GM12878 (cell line): ENCODE measurements around the gene CPSF4L. TPM values are rescaled to one million over a fixed set of nuclear protein-coding genes. Genes with fewer than 3 reads are reported as not detected.

Experiments
- ATAC-seq: fragments of 200-7000 bp; cut with Tn5 transposase; 3 replicates; pipeline ENCODE4 v1.9.1; 2020; ENCODE audit warnings: mild to moderate bottlenecking, moderate library complexity
- BruUV-seq: library from RNA; stranded (reverse); fragments of 400-500 nt; replicated peaks from 2 replicates; lab custom pipeline; 2021; lab: Mats Ljungman, UMichigan
- CTCF ChIA-PET: fragments of 300-600 bp; sonication (Branson Sonifier 250); formaldehyde crosslinking; extraction: SDS; loops from one replicate; lab custom pipeline; 2021; ENCODE audit warnings: inconsistent platforms; lab: Yijun Ruan, JAX
- POLR2A ChIA-PET: fragments of 350-600 bp; formaldehyde crosslinking; extraction: SDS; loops from one replicate; lab custom pipeline; 2021; ENCODE audit warnings: inconsistent platforms; lab: Charles Lee
- RAD21 ChIA-PET: fragments of 300-600 bp; sonication (Branson Sonifier 250); formaldehyde crosslinking; loops from one replicate; lab custom pipeline; 2023; ENCODE audit warnings: antibody characterized with exemption; ENCODE audit not compliant: unreplicated experiment; lab: Charles Lee
- SMC1A ChIA-PET: fragments of 300-600 bp; sonication (Branson Sonifier 250); formaldehyde crosslinking; loops from one replicate; lab custom pipeline; 2023; ENCODE audit not compliant: unreplicated experiment, uncharacterized antibody; lab: Charles Lee
- DNase-seq: peaks from one replicate; pipeline ENCODE4 v3.0.0-alpha.2; 2011; ENCODE audit warnings: low read depth, low spot score
- FAIRE-seq: peaks from 3 replicates; lab custom pipeline; 2011; peaks lifted over from hg19 to GRCh38; lab: Jason Lieb, UNC
- H2AFZ ChIP-seq: 2 replicates; pipeline ENCODE4 v1.6.0; 2011; ENCODE audit warnings: low read depth, low read length, control low read depth; ENCODE audit not compliant: control insufficient read depth
- H3K27ac ChIP-seq: 2 replicates; pipeline ENCODE4 v1.5.1; 2011; ENCODE audit warnings: control low read depth; ENCODE audit not compliant: control insufficient read depth, insufficient read depth
- H3K27me3 ChIP-seq, 2 experiments: replicated peaks in 1 of 2; 2 replicates each; pipeline versions ENCODE4 v1.6.0 to v1.6.1; 2011; ENCODE audit warnings: low read length in 1 of 2; ENCODE audit not compliant: control insufficient read depth in 2 of 2, insufficient read depth in 2 of 2
- H3K36me3 ChIP-seq, 2 experiments: 2 replicates each; pipeline ENCODE4 v1.5.1; 2011; ENCODE audit warnings: low read length in 1 of 2; ENCODE audit not compliant: control insufficient read depth in 2 of 2, insufficient read depth in 2 of 2
- H3K4me1 ChIP-seq: 2 replicates; pipeline ENCODE4 v1.6.1; 2011; ENCODE audit warnings: mild to moderate bottlenecking, low read length, moderate library complexity, mixed read lengths; ENCODE audit not compliant: control insufficient read depth, insufficient read depth
- H3K4me2 ChIP-seq: 2 replicates; pipeline ENCODE4 v1.6.0; 2011; ENCODE audit warnings: control low read depth; ENCODE audit not compliant: control insufficient read depth, insufficient read depth
- H3K4me3 ChIP-seq: fragments of 200-600 bp; sonication (generic); 2 replicates; pipeline ENCODE4 v1.5.1; 2016
- H3K79me2 ChIP-seq: 2 replicates; pipeline ENCODE4 v1.6.0; 2011; ENCODE audit warnings: low read length; ENCODE audit not compliant: control insufficient read depth, insufficient read depth
- H3K9ac ChIP-seq: 2 replicates; pipeline ENCODE4 v1.8.0; 2011; ENCODE audit warnings: low read length, control low read depth, mixed read lengths; ENCODE audit not compliant: control insufficient read depth, insufficient read depth
- H3K9me3 ChIP-seq: replicated peaks from 3 replicates; pipeline ENCODE4 v1.5.1; 2011; ENCODE audit warnings: mild to moderate bottlenecking, low read length; ENCODE audit not compliant: control insufficient read depth, insufficient read depth
- H4K20me1 ChIP-seq: 2 replicates; pipeline ENCODE4 v1.6.0; 2011; ENCODE audit not compliant: control insufficient read depth, insufficient read depth
- BCLAF1 ChIP-seq: fragments of 450-650 bp; IDR thresholded peaks from 2 replicates; pipeline ENCODE4 v1.6.1; 2017; ENCODE audit warnings: antibody characterized with exemption, mild to moderate bottlenecking, moderate library complexity
- CREM ChIP-seq: IDR thresholded peaks from 2 replicates; pipeline ENCODE4 v1.6.1; 2014; ENCODE audit warnings: antibody characterized with exemption, low read depth
- HDAC2 ChIP-seq: fragments of 200-600 bp; sonication (generic); IDR thresholded peaks from 2 replicates; pipeline ENCODE4 v1.6.1; 2017
- MLLT1 ChIP-seq: fragments of 450-650 bp; IDR thresholded peaks from 2 replicates; pipeline ENCODE4 v1.6.1; 2016; ENCODE audit warnings: mild to moderate bottlenecking
- POLR2A ChIP-seq: IDR thresholded peaks from 2 replicates; pipeline ENCODE4 v1.6.1; 2011; ENCODE audit warnings: low read depth, mild to moderate bottlenecking, low read length
- TARDBP ChIP-seq: IDR thresholded peaks from 2 replicates; pipeline ENCODE4 v1.6.1; 2016; ENCODE audit warnings: borderline replicate concordance
- WGBS: methylation state at CpG from one replicate; pipeline ENCODE4 v1.1.6; 2016; ENCODE audit warnings: low lambda C conversion rate; ENCODE audit not compliant: insufficient replicate concordance, insufficient coverage; ENCODE audit errors: missing lambda C conversion rate; 5-methylcytosine and 5-hydroxymethylcytosine counted together
- in situ Hi-C: fragments of 300-500 bp; cut with MboI; formaldehyde crosslinking; loops from 9 replicates; pipeline ENCODE4 v1.14.3; 2018; ENCODE audit warnings: mixed read lengths
- intact Hi-C: fragments of 100-400 bp; cut with micrococcal nuclease; formaldehyde crosslinking; loops from one replicate; pipeline ENCODE4 v1.14.2; 2022; ENCODE audit not compliant: unreplicated experiment
- polyA plus RNA-seq, 11 experiments: library from polyadenylated mRNA; depleted of rRNA in 4 of 11; unstranded in 6 of 11; stranded (reverse) in 5 of 11; fragments of >200 nt; fragmentation: Nextera tagmentation in 4 of 11; fragmentation: Illumina TruSeq in 1 of 11; extraction: Ambion mirVana in 4 of 11; extraction: Trizol in 1 of 11; gene quantifications; 1 replicate in 1 of 11; 2 replicates in 10 of 11; pipeline versions ENCODE4 v1.2.1 to v1.2.3, GENCODE V29; 2011 to 2016; ENCODE audit warnings: inconsistent platforms in 2 of 11, missing spikeins in 2 of 11, low read depth in 1 of 11
- total RNA-seq, 4 experiments: library from RNA; depleted of rRNA in 3 of 4; stranded (reverse); fragments of >200 nt in 3 of 4; fragmentation: Illumina TruSeq in 1 of 4; extraction: Trizol in 1 of 4; gene quantifications; 2 replicates each; pipeline versions ENCODE4 v1.2.1 to v1.2.3, GENCODE V29; 2013 to 2021

The CPSF4L gene
- total and polyA plus RNA-seq, 10 of the 15 experiments (the other 5 are each of a cell fraction or from before 2014, with no cell fraction given), result not detected

GRCh38 chr17:73209436-73209835 lies 52.2 kb downstream of the CPSF4L start:
- Histone ChIP-seq H3K4me3 (no peak overlapping the region), H2AFZ (no peak overlapping the region), H4K20me1 (no peaks in the 10 kb centered on the region; the same call in 1 of the 2 replicates), H3K9me3 (no peaks in the 10 kb centered on the region)
- TF ChIP-seq MLLT1, result no peak
- TF ChIP-seq CREM, result no peak
- 0 out of 2 replicates have a peak, but pooled peaks have one; percentile 25 for TF ChIP-seq POLR2A
- no peak for TF ChIP-seq BCLAF1
- TF ChIP-seq TARDBP, result no peak
- TF ChIP-seq HDAC2, result no peak
- TF ChIP-seq, all 136 proteins: peak for 1
- Histone ChIP-seq H3K36me3 (peaks cover 16 to 29% of the 10 kb centered on the region in 2 experiments), H3K9ac (no peak overlapping the region), H3K4me1 (peaks cover 4% of the 10 kb centered on the region; the same call in 1 of the 2 replicates), H3K4me2 (no peak overlapping the region), H3K27ac (no peak overlapping the region), H3K79me2 (no peaks in the 10 kb centered on the region; the same call in none of the 2 replicates), H3K27me3 (no peaks in the 10 kb centered on the region)
- ChIA-PET POLR2A (interaction anchor here (0.6 kb wide), 1 partner anchor 278 kb away, joined by 3 read pairs; no protein-coding TSS in a partner anchor), RAD21 (no interaction called here), SMC1A (no interaction called here), CTCF (no interaction called here)
- FAIRE-seq, result no peak
- BruUV-seq, result no TSS peak
- 97% methylated on average over 13 of the region's 13 CpGs for WGBS
- no peak for ATAC-seq
- in situ Hi-C loops (no loop called here), intact Hi-C loops (no loop called here)
- no peak for DNase-seq
